ENCODE data around the gene SLC1A2. TPM values are rescaled to one million over a fixed set of nuclear protein-coding genes. Genes with fewer than 3 reads are reported as not detected.

Gene SLC1A2
- total RNA-seq, 1 donor from 2014 or later, result not detected

GRCh38 chr11:35330156-35330889 lies 89.0 kb downstream of the SLC1A2 start:
- no peak for DNase-seq (ENCODE audit: low read depth, low spot score)

- no peak for DNase-seq (ENCODE audit: low read depth, low spot score)
Observed at GRCh38 chr11:35327829-35328228, 91.5 kb downstream of the SLC1A2 start.

GRCh38 chr11:35326266-35326879 lies 93.0 kb downstream of the SLC1A2 start:
- no peak for DNase-seq (ENCODE audit: low read depth, low spot score)

GRCh38 chr11:35324981-35325380 lies 94.4 kb downstream of the SLC1A2 start:
- DNase-seq (ENCODE audit: low read depth, low spot score), result no peak

GRCh38 chr11:35324183-35324886 lies 95.0 kb downstream of the SLC1A2 start:
- no peak for DNase-seq (ENCODE audit: low read depth, low spot score)

- no peak for DNase-seq (ENCODE audit: low read depth, low spot score)
Observed at GRCh38 chr11:35323076-35323868, 96.1 kb downstream of the SLC1A2 start.

- no peak for DNase-seq (ENCODE audit: low read depth, low spot score)
Observed at GRCh38 chr11:35322318-35322979, 96.9 kb downstream of the SLC1A2 start.

GRCh38 chr11:35321532-35322317 lies 97.6 kb downstream of the SLC1A2 start:
- no peak for DNase-seq (ENCODE audit: low read depth, low spot score)

GRCh38 chr11:35321111-35321510 lies 98.2 kb downstream of the SLC1A2 start:
- DNase-seq (ENCODE audit: low read depth, low spot score), result no peak

GRCh38 chr11:35318977-35319925 lies 100.1 kb downstream of the SLC1A2 start:
- peak; percentile 26 for DNase-seq (ENCODE audit: low read depth, low spot score)

GRCh38 chr11:35318309-35318708 lies 101.0 kb downstream of the SLC1A2 start:
- DNase-seq (ENCODE audit: low read depth, low spot score), result no peak

GRCh38 chr11:35317253-35317652 lies 102.1 kb downstream of the SLC1A2 start:
- no peak for DNase-seq (ENCODE audit: low read depth, low spot score)

- DNase-seq (ENCODE audit: low read depth, low spot score), result no peak
Observed at GRCh38 chr11:35316161-35316560, 103.2 kb downstream of the SLC1A2 start.

- DNase-seq (ENCODE audit: low read depth, low spot score), result no peak
Observed at GRCh38 chr11:35313760-35314153, 105.6 kb downstream of the SLC1A2 start.

- no peak for DNase-seq (ENCODE audit: low read depth, low spot score)
Observed at GRCh38 chr11:35313066-35313759, 106.1 kb downstream of the SLC1A2 start.

- DNase-seq (ENCODE audit: low read depth, low spot score), result no peak
Observed at GRCh38 chr11:35311331-35311730, 108.0 kb downstream of the SLC1A2 start.

GRCh38 chr11:35308157-35308556 lies 111.2 kb downstream of the SLC1A2 start:
- DNase-seq (ENCODE audit: low read depth, low spot score), result no peak

GRCh38 chr11:35307221-35307621 lies 112.1 kb downstream of the SLC1A2 start:
- no peak for DNase-seq (ENCODE audit: low read depth, low spot score)
